OCI-LY3 (cell line): Measurements from ENCODE around the gene PRKCE.

ENCODE experiments used
- H2AFZ ChIP-seq: fragments of 200-600, 300-600 bp; shearing (Covaris generic); 2 replicates; pipeline ENCODE4 v1.6.0; 2014; ENCODE audit warnings: antibody characterized with exemption, low read depth, low read length
- H3K27ac ChIP-seq: fragments of 200-600, 300-600 bp; sonication (generic); 2 replicates; pipeline ENCODE4 v1.5.1; 2014; ENCODE audit warnings: mild to moderate bottlenecking, low read length, moderate library complexity, mixed read lengths
- H3K27me3 ChIP-seq: fragments of 200-600, 300-600 bp; sonication (generic); 2 replicates; pipeline ENCODE4 v1.6.1; 2014; ENCODE audit warnings: low read depth, low read length, mixed read lengths
- H3K36me3 ChIP-seq: fragments of 200-600, 300-600 bp; sonication (generic); replicated peaks from 2 replicates; pipeline ENCODE3; 2014; ENCODE audit warnings: low read depth, low read length, mixed read lengths
- H3K4me1 ChIP-seq: fragments of 300-600, 200-600 bp; sonication (generic); 2 replicates; pipeline ENCODE4 v1.6.1; 2014; ENCODE audit warnings: low read length, mixed read lengths
- H3K4me2 ChIP-seq: fragments of 200-600, 300-600 bp; sonication (generic); 2 replicates; pipeline ENCODE4 v1.6.1; 2014; ENCODE audit warnings: low read length, mixed read lengths
- H3K4me3 ChIP-seq: fragments of 300-600, 200-600 bp; sonication (generic); 2 replicates; pipeline ENCODE4 v1.5.1; 2014; ENCODE audit warnings: antibody characterized with exemption, mild to moderate bottlenecking, low read length, moderate library complexity
- H3K79me2 ChIP-seq: fragments of 300-600, 200-600 bp; shearing (Covaris generic); 2 replicates; pipeline ENCODE4 v1.6.1; 2014; ENCODE audit warnings: mild to moderate bottlenecking, low read length, mixed read lengths
- H3K9ac ChIP-seq: fragments of 300-600, 200-600 bp; shearing (Covaris generic); 2 replicates; pipeline ENCODE4 v1.6.0; 2014; ENCODE audit warnings: mild to moderate bottlenecking, low read length, moderate library complexity
- H3K9me3 ChIP-seq: fragments of 200-600, 300-600 bp; shearing (Covaris generic); 2 replicates; pipeline ENCODE4 v1.6.1; 2014; ENCODE audit warnings: low read length, mixed read lengths; ENCODE audit not compliant: insufficient read depth
- H4K20me1 ChIP-seq: fragments of 200-600, 300-600 bp; sonication (generic); 2 replicates; pipeline ENCODE4 v1.6.1; 2016; ENCODE audit warnings: low read length, mixed read lengths; ENCODE audit not compliant: insufficient read depth
- CTCF ChIP-seq: fragments of 200-600, 300-600 bp; sonication (generic); IDR thresholded peaks from 2 replicates; pipeline ENCODE4 v1.5.1; 2014; ENCODE audit warnings: antibody characterized with exemption, low read length, low read depth
- EZH2phosphoT487 ChIP-seq: fragments of 200-600 bp; shearing (Covaris generic); IDR thresholded peaks from 2 replicates; pipeline ENCODE4 v1.6.1; 2018; ENCODE audit warnings: antibody characterized with exemption, mixed run types, low read depth

PRKCE gene

GRCh38 chr2:46180189-46180588, 528.7 kb downstream of the PRKCE start:
- no peaks in the 10 kb centered on the region for H3K36me3 ChIP-seq
- H3K4me2 ChIP-seq: no peak overlapping the region
- no peak for TF ChIP-seq CTCF
- no peak for TF ChIP-seq EZH2phosphoT487
- no peaks in the 10 kb centered on the region for H4K20me1 ChIP-seq
- H3K27me3 ChIP-seq: no peaks in the 10 kb centered on the region
- no peaks in the 10 kb centered on the region for H3K4me1 ChIP-seq
- no peaks in the 10 kb centered on the region for H3K9me3 ChIP-seq
- H3K4me3 ChIP-seq: no peak overlapping the region
- H2AFZ ChIP-seq: no peak overlapping the region
- H3K79me2 ChIP-seq: no peaks in the 10 kb centered on the region
- no peak overlapping the region for H3K27ac ChIP-seq
- no peak overlapping the region for H3K9ac ChIP-seq

GRCh38 chr2:46181306-46181705, 529.8 kb downstream of the PRKCE start:
- no peak for TF ChIP-seq CTCF
- Histone ChIP-seq H3K4me2 (no peak overlapping the region), H4K20me1 (no peaks in the 10 kb centered on the region), H3K79me2 (no peaks in the 10 kb centered on the region), H3K36me3 (no peaks in the 10 kb centered on the region), H2AFZ (no peak overlapping the region), H3K27me3 (no peaks in the 10 kb centered on the region), H3K4me1 (no peaks in the 10 kb centered on the region), H3K9ac (no peak overlapping the region), H3K9me3 (no peaks in the 10 kb centered on the region), H3K27ac (no peak overlapping the region), H3K4me3 (no peak overlapping the region)

- no peaks in the 10 kb centered on the region for H3K27me3 ChIP-seq
- H3K79me2 ChIP-seq: no peaks in the 10 kb centered on the region
- H3K4me2 ChIP-seq: no peak overlapping the region
- no peak overlapping the region for H3K27ac ChIP-seq
- H4K20me1 ChIP-seq: no peaks in the 10 kb centered on the region
- H3K4me1 ChIP-seq: peaks cover under 1% of the 10 kb centered on the region
- no peaks in the 10 kb centered on the region for H3K9me3 ChIP-seq
- H3K9ac ChIP-seq: no peak overlapping the region
- H3K4me3 ChIP-seq: no peak overlapping the region
- no peak for TF ChIP-seq EZH2phosphoT487
- no peak for TF ChIP-seq CTCF
- H2AFZ ChIP-seq: no peak overlapping the region
- no peaks in the 10 kb centered on the region for H3K36me3 ChIP-seq
Observed at GRCh38 chr2:46181789-46182530, 530.5 kb downstream of the PRKCE start.

GRCh38 chr2:46183426-46183825, 532.0 kb downstream of the PRKCE start:
- Histone ChIP-seq H3K9ac (no peak overlapping the region), H3K4me3 (no peak overlapping the region), H3K36me3 (no peaks in the 10 kb centered on the region), H2AFZ (no peak overlapping the region), H3K27me3 (no peaks in the 10 kb centered on the region), H3K4me2 (no peak overlapping the region), H3K9me3 (no peaks in the 10 kb centered on the region), H3K4me1 (peaks cover 9% of the 10 kb centered on the region), H3K79me2 (no peaks in the 10 kb centered on the region), H4K20me1 (no peaks in the 10 kb centered on the region), H3K27ac (no peak overlapping the region)
- TF ChIP-seq CTCF (no peak), EZH2phosphoT487 (no peak)
